ENCODE results near the gene RHD. TPM values are rescaled to one million over a fixed set of nuclear protein-coding genes. Genes with fewer than 3 reads are reported as not detected.

RHD gene
- total RNA-seq, 1 experiment from 2014 or later = 1.3 TPM

GRCh38 chr1:25253911-25254310 lies 18.4 kb upstream of the RHD start:
- no peak overlapping the region for H3K4ac ChIP-seq (ENCODE audit: low read depth, low read length)
- H3K9ac ChIP-seq (ENCODE audit: extremely low read depth, insufficient read length, low read length) = no peak overlapping the region
- H3K18ac ChIP-seq (ENCODE audit: insufficient read length, low read depth, low read length) = no peak overlapping the region
- no peak overlapping the region for H3K56ac ChIP-seq (ENCODE audit: insufficient read length, low read depth, low read length)
- H3K79me1 ChIP-seq (ENCODE audit: insufficient read depth, low read depth, low read length, poor library complexity, severe bottlenecking) = no peaks in the 10 kb centered on the region
- no peak overlapping the region for H2BK5ac ChIP-seq (ENCODE audit: insufficient read length, low read length)
- H2AFZ ChIP-seq (ENCODE audit: low read length) = no peak overlapping the region
- H4K20me1 ChIP-seq (ENCODE audit: control insufficient read depth, insufficient read depth, insufficient read length) = no peaks in the 10 kb centered on the region
- H2BK120ac ChIP-seq (ENCODE audit: low read depth, low read length, poor library complexity, severe bottlenecking) = no peak overlapping the region
- H2BK20ac ChIP-seq (ENCODE audit: low read depth, low read length, poor library complexity, severe bottlenecking) = no peak overlapping the region
- no peak overlapping the region for H2BK15ac ChIP-seq (ENCODE audit: low read depth, low read length)
- no peak overlapping the region for H3K4me2 ChIP-seq (ENCODE audit: insufficient read depth, insufficient read length, low read length)
- H3K4me1 ChIP-seq (ENCODE audit: insufficient read depth, low read length) = peaks cover 3% of the 10 kb centered on the region; the same call in 1 of the 2 replicates
- no peak overlapping the region for H2BK12ac ChIP-seq (ENCODE audit: insufficient read length, low read depth, low read length)
- peak; percentile 43 for DNase-seq
- no peak overlapping the region for H4K8ac ChIP-seq (replicated peaks; ENCODE audit: insufficient read length, low read depth, low read length)
- H3K23ac ChIP-seq (ENCODE audit: insufficient read length, low read depth, low read length) = no peak overlapping the region
- Mint-ChIP-seq H3K9me3 (no peaks in the 10 kb centered on the region), H3K27me3 (ENCODE audit: low read depth) (no peaks in the 10 kb centered on the region), H3K36me3 (ENCODE audit: insufficient read depth in 1 of 3, low read depth in 3 of 3) (no peaks in the 10 kb centered on the region), H3K4me3 (peak overlapping the region in 1 of 2 experiments; percentile 11; a peak in 2 of 5 replicates), H3K27ac (peak overlapping the region; percentile 12 to 44 (median 12); a peak in 4 of 7 replicates), H3K4me1 (peaks cover 25% of the 10 kb centered on the region in 2 experiments)
- H3K27ac ChIP-seq (ENCODE audit: insufficient read length, low read depth, low read length) = no peak overlapping the region
- no peak overlapping the region for H3T11ph ChIP-seq (ENCODE audit: low read length)
- H3K14ac ChIP-seq (ENCODE audit: insufficient read depth, low read length) = no peak overlapping the region
- TF ChIP-seq CTCF (conservative IDR thresholded peaks at IDR 0.05) = no peak
- H4K5ac ChIP-seq (ENCODE audit: insufficient read length, low read depth, low read length) = no peak overlapping the region
- H3K23me2 ChIP-seq (ENCODE audit: insufficient read length, low read depth, low read length, poor library complexity, severe bottlenecking) = no peaks in the 10 kb centered on the region
- no peaks in the 10 kb centered on the region for H3K9me3 ChIP-seq (ENCODE audit: control insufficient read depth, low read depth, low read length)
- H4K91ac ChIP-seq (ENCODE audit: insufficient read length, low read depth, low read length) = no peak overlapping the region
- no peak overlapping the region for H2AK5ac ChIP-seq (ENCODE audit: insufficient read length, low read length)
- WGBS (ENCODE audit: extremely low coverage, insufficient read length, low lambda C conversion rate) = no CpG with 5 or more reads among the region's 2 CpGs
- no peaks in the 10 kb centered on the region for H3K27me3 ChIP-seq (ENCODE audit: insufficient read depth, low read length)
- H3K79me2 ChIP-seq (ENCODE audit: insufficient read depth, low read length) = no peaks in the 10 kb centered on the region
